ENCODE results near the gene ATXN10. TPM values are rescaled to one million over a fixed set of nuclear protein-coding genes. Genes with fewer than 3 reads are reported as not detected.

Gene ATXN10
- total RNA-seq, 2 experiments from 2014 or later, result 43.8 to 48.0 TPM

GRCh38 chr22:45886540-45886939 is 214.9 kb downstream of the ATXN10 start:
- no peak overlapping the region for H3K27ac ChIP-seq (ENCODE audit: low read depth in 1 of 2, low read length in 2 of 2)
- TF ChIP-seq CTCF (IDR thresholded peaks at IDR 0.05), result no peak
- POLR2A ChIA-PET, result no interaction called here
- intact Hi-C loops (cut with DNase I, micrococcal nuclease), result no loop called here
- Mint-ChIP-seq H3K4me1 (ENCODE audit: low read depth) (no peaks in the 10 kb centered on the region), H3K27ac (no peak overlapping the region), H3K9me3 (no peaks in the 10 kb centered on the region), H3K36me3 (ENCODE audit: low read depth) (no peaks in the 10 kb centered on the region), H3K4me3 (no peak overlapping the region), H3K27me3 (peaks cover 36% of the 10 kb centered on the region)
- peaks cover 0 to 28% of the 10 kb centered on the region in 2 experiments for H3K9me3 ChIP-seq (ENCODE audit: control insufficient read depth in 1 of 2, insufficient read depth in 1 of 2, low read length in 2 of 2)
- H3K36me3 ChIP-seq (ENCODE audit: insufficient read depth, low read length), result no peaks in the 10 kb centered on the region
- no peak for ATAC-seq (ENCODE audit: poor library complexity)
- DNase-seq, result no peak
- H3K4me3 ChIP-seq (ENCODE audit: low read length), result no peak overlapping the region
- peaks cover 15 to 36% of the 10 kb centered on the region in 2 experiments for H3K27me3 ChIP-seq (ENCODE audit: control insufficient read depth in 1 of 2, insufficient read depth in 2 of 2, low read length in 2 of 2)
- CTCF ChIA-PET, result no interaction called here
- H3K4me1 ChIP-seq (ENCODE audit: insufficient read depth, low read length), result no peaks in the 10 kb centered on the region

GRCh38 chr22:45887202-45888131 is 215.8 kb downstream of the ATXN10 start:
- Mint-ChIP-seq H3K4me1 (ENCODE audit: low read depth) (no peaks in the 10 kb centered on the region), H3K27ac (no peak overlapping the region), H3K4me3 (no peak overlapping the region), H3K9me3 (no peaks in the 10 kb centered on the region), H3K27me3 (peaks cover 27% of the 10 kb centered on the region), H3K36me3 (ENCODE audit: low read depth) (no peaks in the 10 kb centered on the region)
- Histone ChIP-seq H3K27ac (ENCODE audit: low read depth in 1 of 2, low read length in 2 of 2) (no peak overlapping the region), H3K4me3 (ENCODE audit: low read length) (no peak overlapping the region), H3K4me1 (ENCODE audit: insufficient read depth, low read length) (no peaks in the 10 kb centered on the region), H3K27me3 (ENCODE audit: control insufficient read depth in 1 of 2, insufficient read depth in 2 of 2, low read length in 2 of 2) (peaks cover 11 to 31% of the 10 kb centered on the region in 2 experiments), H3K9me3 (ENCODE audit: control insufficient read depth in 1 of 2, insufficient read depth in 1 of 2, low read length in 2 of 2) (peaks cover 0 to 33% of the 10 kb centered on the region in 2 experiments), H3K36me3 (ENCODE audit: insufficient read depth, low read length) (no peaks in the 10 kb centered on the region)
- CTCF ChIA-PET, result no interaction called here
- TF ChIP-seq CTCF (IDR thresholded peaks at IDR 0.05), result no peak
- POLR2A ChIA-PET, result no interaction called here
- intact Hi-C loops (cut with DNase I, micrococcal nuclease), result no loop called here
- DNase-seq (no peak), ATAC-seq (ENCODE audit: poor library complexity) (no peak)

- Mint-ChIP-seq H3K4me3 (no peak overlapping the region), H3K9me3 (no peaks in the 10 kb centered on the region), H3K27me3 (peaks cover 26% of the 10 kb centered on the region), H3K27ac (no peak overlapping the region), H3K36me3 (ENCODE audit: low read depth) (no peaks in the 10 kb centered on the region), H3K4me1 (ENCODE audit: low read depth) (no peaks in the 10 kb centered on the region)
- no peak for DNase-seq
- intact Hi-C loops (cut with DNase I, micrococcal nuclease), result no loop called here
- no peaks in the 10 kb centered on the region for H3K36me3 ChIP-seq (ENCODE audit: insufficient read depth, low read length)
- H3K9me3 ChIP-seq (ENCODE audit: control insufficient read depth in 1 of 2, insufficient read depth in 1 of 2, low read length in 2 of 2), result peaks cover 0 to 25% of the 10 kb centered on the region in 2 experiments
- H3K27me3 ChIP-seq (ENCODE audit: control insufficient read depth in 1 of 2, insufficient read depth in 2 of 2, low read length in 2 of 2), result peaks cover 14 to 28% of the 10 kb centered on the region in 2 experiments
- H3K27ac ChIP-seq (ENCODE audit: low read depth in 1 of 2, low read length in 2 of 2), result no peak overlapping the region
- POLR2A ChIA-PET, result no interaction called here
- no peak overlapping the region for H3K4me3 ChIP-seq (ENCODE audit: low read length)
- CTCF ChIA-PET, result no interaction called here
- peaks cover 6% of the 10 kb centered on the region for H3K4me1 ChIP-seq (ENCODE audit: insufficient read depth, low read length)
- ATAC-seq (ENCODE audit: poor library complexity), result no peak
- no peak for TF ChIP-seq CTCF (IDR thresholded peaks at IDR 0.05)
Observed at GRCh38 chr22:45888221-45889092, 216.8 kb downstream of the ATXN10 start.
